Spleen (tissue), 7 donors: ENCODE results near the gene SEPTIN3.

Experiments
- CTCF ChIP-seq, 11 experiments: fragments of 200-600 bp in 7 of 11; fragments of 450-650 bp in 4 of 11; sonication (generic) in 4 of 11; IDR thresholded peaks in 8 of 11; conservative IDR thresholded peaks in 3 of 11; 1 replicate in 7 of 11; 2 replicates in 4 of 11; pipeline versions ENCODE4 v1.4.0 to v1.8.0; 2016 to 2021; ENCODE audit warnings: antibody characterized with exemption in 11 of 11, inconsistent platforms in 4 of 11, mild to moderate bottlenecking in 1 of 11
- POLR2A ChIP-seq, 3 donors: fragments of 450-650 bp; IDR thresholded peaks; one replicate each; pipeline ENCODE4 v1.5.1; 2017; ENCODE audit warnings: antibody characterized with exemption in 3 of 3, mild to moderate bottlenecking in 1 of 3
- donor health status: DM: no; HTN: no; CAD: no; lungs with moderate emphysema.
- donor health status: DM: no; HTN: no; CAD: no.
- donor health status: DM: no; HTN: no; CAD: no.

DNA sequence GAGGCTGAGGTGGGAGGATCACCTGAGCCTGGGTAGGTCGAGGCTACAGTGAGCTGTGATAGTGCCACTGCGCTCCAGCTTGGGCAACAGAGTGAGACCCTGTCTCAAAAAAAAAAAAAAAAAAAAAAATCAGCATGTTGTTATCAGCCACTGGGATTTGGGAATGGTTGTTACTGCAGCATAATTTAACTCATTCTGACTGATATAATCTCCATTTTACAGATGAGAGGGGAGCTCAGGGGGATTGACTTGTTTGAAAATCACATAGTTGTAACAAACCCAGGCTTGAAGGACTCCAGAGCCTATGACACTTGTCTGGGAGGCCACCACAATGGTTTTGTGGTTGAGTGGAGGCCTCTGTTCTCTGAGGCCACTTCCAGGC, 3.0 kb upstream of the SEPTIN3 start:
- no peak for TF ChIP-seq POLR2A (IDR thresholded peaks at IDR 0.05)
- TF ChIP-seq CTCF (IDR thresholded peaks at IDR 0.05 in 8 of 11, conservative IDR thresholded peaks at IDR 0.05 in 3 of 11), result no peak
